Measurements from ENCODE around the gene CDKN2A. TPM values are rescaled to one million over a fixed set of nuclear protein-coding genes. Genes with fewer than 3 reads are reported as not detected.

Gene CDKN2A
- total and polyA plus RNA-seq, 4 donors, result 0.23 to 0.76 (median 0.43) TPM

GRCh38 chr9:21945606-21946005 is 48.6 kb downstream of the CDKN2A start:
- Histone ChIP-seq H3K27ac (ENCODE audit: low read depth in 1 of 2, low read length in 2 of 2) (no peak overlapping the region), H3K9ac (ENCODE audit: low read depth in 1 of 2, low read length in 2 of 2) (no peak overlapping the region), H3K36me3 (ENCODE audit: control insufficient read depth in 4 of 4, insufficient read depth in 3 of 4, low read depth in 1 of 4, low read length in 3 of 4) (no peaks in the 10 kb centered on the region), H3K27me3 (ENCODE audit: control insufficient read depth in 4 of 4, insufficient read depth in 4 of 4, low read length in 3 of 4) (no peaks in the 10 kb centered on the region), H3K4me3 (ENCODE audit: low read depth in 1 of 3, low read length in 3 of 3) (no peak overlapping the region), H3K4me1 (ENCODE audit: control insufficient read depth in 4 of 4, insufficient read depth in 4 of 4, low read length in 3 of 4) (no peaks in the 10 kb centered on the region), H3K9me3 (ENCODE audit: control insufficient read depth in 4 of 4, low read length in 3 of 4) (no peaks in the 10 kb centered on the region)
- no peak for DNase-seq (ENCODE audit: low spot score)
- TF ChIP-seq JUND (IDR thresholded peaks at IDR 0.05) (no peak), REST (IDR thresholded peaks at IDR 0.05) (no peak), MAX (IDR thresholded peaks at IDR 0.05) (no peak), GABPA (IDR thresholded peaks at IDR 0.05 in 1 of 2, conservative IDR thresholded peaks at IDR 0.05 in 1 of 2) (no peak), HNF4A (conservative IDR thresholded peaks at IDR 0.05) (no peak), RAD21 (IDR thresholded peaks at IDR 0.05) (no peak), SP1 (IDR thresholded peaks at IDR 0.05) (no peak), YY1 (IDR thresholded peaks at IDR 0.05) (no peak), NR2F2 (IDR thresholded peaks at IDR 0.05) (no peak), FOXA2 (IDR thresholded peaks at IDR 0.05) (no peak), ATF3 (IDR thresholded peaks at IDR 0.05) (no peak), RXRA (IDR thresholded peaks at IDR 0.05) (no peak), FOXA1 (IDR thresholded peaks at IDR 0.05) (no peak), HNF4G (IDR thresholded peaks at IDR 0.05) (no peak), EGR1 (IDR thresholded peaks at IDR 0.05; ENCODE audit: low read depth in 2 of 2) (no peak), TAF1 (conservative IDR thresholded peaks at IDR 0.05) (no peak)
- WGBS, result 92% methylated on average over 2 of the region's 2 CpGs

GRCh38 chr9:21943464-21943863 is 50.7 kb downstream of the CDKN2A start:
- Histone ChIP-seq H3K27ac (ENCODE audit: low read depth in 1 of 2, low read length in 2 of 2) (no peak overlapping the region), H3K36me3 (ENCODE audit: control insufficient read depth in 4 of 4, insufficient read depth in 3 of 4, low read depth in 1 of 4, low read length in 3 of 4) (no peaks in the 10 kb centered on the region), H3K9me3 (ENCODE audit: control insufficient read depth in 4 of 4, low read length in 3 of 4) (no peaks in the 10 kb centered on the region), H3K4me1 (ENCODE audit: control insufficient read depth in 4 of 4, insufficient read depth in 4 of 4, low read length in 3 of 4) (no peaks in the 10 kb centered on the region), H3K27me3 (ENCODE audit: control insufficient read depth in 4 of 4, insufficient read depth in 4 of 4, low read length in 3 of 4) (no peaks in the 10 kb centered on the region), H3K4me3 (ENCODE audit: low read depth in 1 of 3, low read length in 3 of 3) (no peak overlapping the region), H3K9ac (ENCODE audit: low read depth in 1 of 2, low read length in 2 of 2) (no peak overlapping the region)
- TF ChIP-seq GABPA (IDR thresholded peaks at IDR 0.05 in 1 of 2, conservative IDR thresholded peaks at IDR 0.05 in 1 of 2) (no peak), JUND (IDR thresholded peaks at IDR 0.05) (no peak), ATF3 (IDR thresholded peaks at IDR 0.05) (no peak), FOXA1 (IDR thresholded peaks at IDR 0.05) (no peak), EGR1 (IDR thresholded peaks at IDR 0.05; ENCODE audit: low read depth in 2 of 2) (no peak), HNF4A (conservative IDR thresholded peaks at IDR 0.05) (no peak)
- WGBS, result 90% methylated on average over 4 of the region's 4 CpGs
- DNase-seq (ENCODE audit: low spot score), result no peak
